DMS 273 (cell line): ENCODE measurements around the gene RFX3.
"Not testable (repeated sequence)": the region's sequence is repeated elsewhere in the genome, so short reads cannot be mapped to it uniquely, and the experiment has no call there.

Source experiments
- DNase-seq: peaks from one replicate; lab custom pipeline; 2025; ENCODE audit not compliant: unreplicated experiment; lab: John Stamatoyannopoulos, UW

RFX3 gene

DNA sequence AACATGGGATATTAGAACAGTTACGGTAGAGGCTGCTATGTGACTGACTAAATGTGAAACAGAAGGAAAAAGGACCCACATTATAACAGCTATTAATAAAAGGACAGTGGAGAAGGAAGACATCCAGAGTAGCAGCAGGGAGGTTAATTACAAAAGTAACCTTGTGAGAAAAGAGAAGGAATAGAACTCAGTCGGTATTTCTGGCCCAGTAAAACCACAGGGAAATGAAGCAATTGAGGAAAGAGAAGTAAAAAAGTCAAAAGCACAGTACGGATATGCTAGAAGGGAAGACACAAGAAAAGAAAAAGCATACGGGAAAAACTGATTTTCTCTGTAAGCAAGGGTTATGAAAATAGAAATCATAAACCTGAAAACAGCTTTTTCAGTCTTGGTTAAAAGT lies 164.7 kb downstream of the RFX3 start:
- DNase-seq = no peak

GRCh38 chr9:3360245-3360644 lies 165.6 kb downstream of the RFX3 start:
- DNase-seq = no peak

DNA sequence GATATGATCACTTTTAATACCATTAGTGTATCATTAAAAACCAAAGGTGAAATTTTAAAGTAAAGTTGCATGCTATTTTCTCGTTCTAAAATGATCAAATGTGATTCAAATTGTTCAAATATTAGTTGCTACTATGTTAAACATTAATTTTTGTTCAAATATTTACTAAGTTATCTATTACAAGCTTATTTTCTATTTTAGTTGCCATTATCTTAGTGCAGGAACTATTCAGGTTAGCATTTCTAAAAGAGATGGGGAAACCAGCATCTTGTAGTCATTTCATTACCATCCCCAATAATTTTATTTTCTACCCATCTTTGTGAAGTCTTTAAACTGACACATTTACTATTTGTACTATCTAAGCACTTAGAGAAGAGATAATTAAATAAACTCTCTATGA lies 166.0 kb downstream of the RFX3 start:
- DNase-seq = no peak

DNA sequence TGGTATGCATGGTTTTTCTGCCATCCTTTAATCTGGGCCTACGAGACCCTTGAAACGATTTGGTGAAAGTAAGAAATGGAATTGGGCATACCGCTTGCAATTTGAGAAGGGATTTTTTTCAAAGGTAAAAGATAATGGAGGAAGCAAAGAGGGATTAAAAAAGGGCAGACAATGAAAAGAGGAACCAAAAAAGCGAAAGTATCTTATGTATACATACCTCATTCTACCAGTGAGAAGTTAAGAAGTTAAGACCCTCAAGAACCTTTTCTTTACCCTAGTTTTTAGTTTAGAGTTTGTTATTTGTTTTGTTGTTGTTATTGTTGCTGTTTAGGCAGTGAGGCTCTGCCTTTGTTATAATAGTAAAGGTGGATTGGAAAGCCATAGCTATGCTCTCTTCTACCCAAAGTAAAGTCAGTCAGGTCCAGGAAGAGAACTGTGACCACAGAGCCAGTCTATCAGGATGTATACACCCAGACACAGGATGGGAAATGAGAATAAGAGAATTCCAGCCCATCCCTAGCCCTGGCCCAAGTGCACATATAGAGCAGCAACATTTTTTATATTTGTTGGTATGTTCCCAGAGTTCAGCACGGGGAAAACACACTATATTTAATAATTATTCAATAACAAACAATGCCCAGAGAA lies 166.6 kb downstream of the RFX3 start:
- no peak for DNase-seq

DNA sequence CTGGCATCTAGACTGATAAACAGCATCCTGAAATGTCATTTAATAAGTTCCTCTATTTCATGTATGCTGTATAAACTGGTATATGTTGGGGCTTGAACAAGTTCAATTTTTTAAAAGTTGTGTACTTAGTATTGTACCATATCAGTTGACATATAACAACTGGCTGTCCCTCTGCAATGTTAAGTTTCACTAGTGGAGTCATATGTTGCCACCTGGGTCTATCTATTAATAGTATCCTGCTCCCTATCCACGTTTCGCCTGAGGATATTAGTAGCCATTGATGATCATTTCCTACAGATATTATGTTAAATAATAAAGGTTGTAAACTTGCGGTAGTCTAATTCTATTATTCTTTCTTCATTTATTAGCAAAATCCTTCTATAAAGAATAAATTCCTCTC lies 177.6 kb downstream of the RFX3 start:
- no peak for DNase-seq

- no peak for DNase-seq
These were observed 179.3 kb downstream of the RFX3 start for GRCh38 chr9:3346549-3346948.

GRCh38 chr9:3343671-3344070 lies 182.1 kb downstream of the RFX3 start:
- no peak for DNase-seq

DNA sequence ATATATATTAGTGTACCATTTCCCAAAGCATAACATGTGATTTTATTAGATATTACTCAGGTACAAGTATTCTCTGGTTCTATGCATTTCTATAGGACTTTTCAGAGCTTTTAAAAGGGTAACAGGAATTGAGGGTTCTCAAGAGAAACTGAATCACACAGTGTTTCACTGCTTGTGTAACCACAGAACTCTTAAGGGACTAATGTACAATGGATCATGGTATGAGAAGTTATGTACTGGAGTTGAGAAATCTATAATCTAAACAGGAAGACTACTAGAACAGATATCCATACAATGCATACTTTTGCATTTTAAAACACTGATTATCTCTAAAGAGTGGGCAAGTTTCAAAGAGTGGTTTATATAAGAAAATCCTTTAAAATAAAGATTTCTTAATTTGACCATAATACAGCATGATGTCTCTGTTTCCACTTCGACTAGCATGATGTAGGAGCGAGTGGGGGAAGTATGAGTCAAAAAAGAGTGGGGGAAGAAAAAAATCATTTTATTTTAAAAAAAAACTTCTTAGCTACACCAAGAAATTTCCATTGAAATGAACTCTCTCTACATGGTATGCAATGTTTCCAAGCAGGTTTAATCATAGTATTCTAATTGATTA lies 183.5 kb downstream of the RFX3 start:
- no peak for DNase-seq

- no peak for DNase-seq
These were observed 188.1 kb downstream of the RFX3 start for GRCh38 chr9:3337515-3338225.

DNA sequence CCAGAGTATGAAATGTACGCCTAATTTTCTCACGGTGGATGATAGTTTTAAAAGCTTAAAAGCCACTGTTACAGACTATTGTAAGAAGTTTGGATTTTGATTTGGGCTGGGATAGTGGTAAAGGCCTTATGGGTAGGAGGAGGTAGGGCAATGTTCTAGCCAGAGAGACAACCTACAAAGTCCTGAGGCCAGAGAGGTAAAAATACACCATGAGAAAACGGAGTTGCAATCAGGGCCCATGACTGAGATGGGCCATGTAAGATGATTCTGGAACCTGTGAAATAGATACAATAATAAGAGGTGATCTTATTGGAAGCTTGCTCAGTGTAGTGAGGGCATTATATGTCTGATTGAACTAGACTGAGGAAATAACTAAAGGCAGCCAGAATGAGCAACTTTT lies 188.8 kb downstream of the RFX3 start:
- no peak for DNase-seq

DNA sequence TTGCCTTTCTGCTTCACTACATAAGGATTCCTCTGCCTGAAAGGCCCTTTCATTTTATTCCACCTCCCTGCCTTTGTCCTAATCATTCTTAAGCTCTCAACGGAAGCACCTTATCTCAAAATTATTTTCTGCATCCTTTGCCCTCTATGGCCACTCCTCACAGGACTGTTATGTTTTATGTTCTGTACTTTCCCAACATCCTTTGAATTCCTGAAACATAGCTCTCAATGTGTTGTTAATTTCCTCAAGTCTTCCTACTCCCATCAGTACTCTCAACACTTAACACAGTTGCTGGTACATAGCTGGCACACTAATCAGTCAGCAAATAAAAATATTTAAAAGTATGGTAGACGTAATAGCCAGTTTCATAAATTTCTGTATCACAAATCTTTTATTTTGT lies 193.0 kb downstream of the RFX3 start:
- no peak for DNase-seq

GRCh38 chr9:3331801-3332200 lies 194.0 kb downstream of the RFX3 start:
- DNase-seq = peak; percentile 2

DNA sequence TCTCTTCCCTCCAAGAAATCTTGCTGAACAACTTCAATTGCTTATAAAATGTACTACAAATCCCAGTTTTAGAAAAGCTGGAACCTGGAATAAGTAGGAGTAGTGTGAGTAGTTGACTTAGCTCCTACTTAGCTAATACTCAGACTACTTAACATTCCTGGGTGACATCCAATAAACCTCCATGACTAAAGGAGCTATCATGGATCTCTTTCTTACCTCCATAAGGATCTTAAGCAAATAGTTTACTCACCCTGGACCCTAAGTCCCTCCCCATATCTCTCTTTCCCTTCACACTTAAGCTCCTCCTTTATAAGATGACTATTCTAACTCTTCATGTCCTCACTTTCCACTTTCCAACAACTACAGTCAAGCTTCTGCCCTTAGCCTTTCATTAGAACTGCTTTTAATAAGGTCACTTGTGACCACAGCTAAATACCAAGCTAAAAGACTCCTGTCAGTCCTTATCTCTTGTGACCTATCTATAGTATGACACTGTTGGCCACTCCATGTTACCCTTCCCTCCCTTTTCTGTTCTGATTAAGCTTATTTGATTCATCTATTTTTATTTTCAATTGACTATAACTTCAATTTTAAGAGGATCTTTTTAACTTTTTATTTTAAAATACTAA lies 194.9 kb downstream of the RFX3 start:
- no peak for DNase-seq

DNA sequence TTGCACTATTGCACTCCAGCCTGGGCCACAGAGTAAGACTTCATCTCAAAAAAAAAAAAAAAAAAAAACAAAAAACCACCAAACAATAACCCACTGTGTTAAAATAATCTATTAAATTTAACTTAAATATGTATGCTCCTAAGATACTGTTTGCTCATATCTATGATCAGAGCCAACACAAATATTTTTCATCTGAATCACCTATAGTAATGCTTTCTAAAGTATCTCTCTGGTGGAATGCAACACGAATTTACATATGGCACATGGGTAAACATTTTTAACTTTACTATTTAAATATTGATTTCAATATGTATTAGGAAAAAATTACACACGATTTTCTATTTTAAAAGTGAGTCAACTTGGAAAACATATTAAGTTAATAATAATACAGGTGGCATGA lies 196.4 kb downstream of the RFX3 start:
- no peak for DNase-seq

DNA sequence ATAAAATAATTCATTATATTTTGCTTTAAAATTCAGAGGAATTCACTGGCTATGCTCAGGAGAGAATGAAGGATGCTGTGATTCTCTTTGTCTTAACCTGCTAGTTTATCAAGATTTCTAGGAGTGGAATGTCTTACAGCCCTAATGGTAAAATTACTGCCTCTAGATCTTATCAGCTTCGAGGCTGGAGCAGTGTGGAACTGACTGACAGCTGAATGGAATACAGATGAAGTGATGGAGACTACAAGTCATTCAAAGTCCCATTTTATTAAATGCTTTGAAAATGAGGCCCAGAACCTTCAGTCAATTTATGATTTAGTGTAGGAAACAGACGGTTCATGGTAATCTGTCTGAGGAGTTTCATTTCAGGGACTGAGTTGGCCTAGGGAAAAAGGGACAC lies 202.1 kb downstream of the RFX3 start:
- DNase-seq = no peak

DNA sequence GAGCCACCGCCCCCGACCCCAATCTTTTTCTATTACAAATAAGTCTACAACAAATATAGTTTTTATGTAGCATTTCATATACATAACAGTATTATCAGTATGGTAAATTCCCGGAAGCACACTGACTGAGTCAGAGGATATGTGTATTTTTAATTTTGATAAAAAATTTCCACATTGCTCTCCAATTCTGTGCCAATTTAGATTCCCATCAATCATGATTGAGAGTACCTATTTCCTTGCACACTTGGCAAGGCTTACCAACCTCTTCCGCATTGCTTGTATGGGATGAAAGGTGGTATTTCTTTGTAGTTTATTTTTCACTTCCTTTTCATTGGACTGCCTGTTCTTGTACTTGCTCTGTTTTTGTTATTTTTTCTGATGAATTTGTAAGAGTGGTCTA lies 204.6 kb downstream of the RFX3 start:
- no peak for DNase-seq

- not testable (repeated sequence) for DNase-seq
These were observed 213.2 kb downstream of the RFX3 start for GRCh38 chr9:3312595-3312994.

DNA sequence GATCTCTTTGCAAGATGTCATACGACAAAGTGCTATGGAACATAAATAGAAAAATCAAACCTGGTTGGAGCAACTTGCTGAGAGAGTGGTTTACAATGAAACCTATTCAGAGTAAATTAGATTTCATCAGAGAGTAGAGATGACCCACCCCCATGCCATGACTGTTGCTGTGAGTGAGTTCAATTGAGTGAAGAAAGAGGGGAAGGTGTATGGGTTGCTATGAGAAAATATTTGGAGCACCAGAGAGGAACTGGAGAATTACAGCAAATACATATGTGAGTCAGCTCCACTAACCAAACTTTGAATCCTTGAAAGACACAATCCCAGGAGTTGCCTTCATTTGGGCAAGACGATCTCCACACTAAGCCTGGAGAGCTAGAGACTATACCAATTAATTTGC lies 217.2 kb downstream of the RFX3 start:
- no peak for DNase-seq

DNA sequence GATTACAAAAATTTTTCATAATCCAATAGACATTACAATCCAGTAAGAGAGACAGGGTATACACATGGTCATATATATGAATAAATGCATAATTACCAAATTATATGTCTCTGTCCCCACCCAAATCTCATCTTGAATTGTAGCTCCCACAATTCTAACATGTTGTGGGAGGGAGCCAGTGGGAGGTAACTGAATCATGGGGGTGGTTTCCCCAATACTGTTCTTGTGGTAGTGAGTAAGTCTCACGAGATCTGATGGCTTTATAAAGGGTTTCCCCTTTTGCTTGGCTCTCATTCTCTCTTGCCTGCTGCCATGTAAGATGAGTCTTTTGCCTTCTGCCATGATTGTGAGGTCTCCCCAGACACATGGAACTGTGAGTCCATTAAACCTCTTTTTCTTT lies 221.4 kb downstream of the RFX3 start:
- not testable (repeated sequence) for DNase-seq

DNA sequence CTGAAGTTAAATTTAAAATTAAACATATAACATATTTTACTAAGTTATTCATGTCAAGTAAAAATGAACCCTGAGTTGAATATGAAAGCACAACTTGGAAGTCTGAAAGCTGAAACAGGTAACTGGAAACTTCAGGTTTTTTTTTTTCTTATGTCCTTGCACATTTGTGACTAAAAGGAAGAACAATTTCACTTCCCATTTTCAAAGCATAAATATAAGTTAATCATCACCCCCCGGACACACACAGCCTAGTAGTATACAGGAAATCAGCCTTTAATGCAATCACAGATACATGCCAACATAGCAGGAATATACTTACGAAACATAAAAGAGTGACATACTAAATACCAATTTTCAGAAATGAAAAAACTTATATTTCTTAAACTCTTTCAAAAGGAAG lies 225.9 kb downstream of the RFX3 start:
- DNase-seq = no peak

GRCh38 chr9:3296536-3296935 lies 229.3 kb downstream of the RFX3 start:
- DNase-seq = no peak

GRCh38 chr9:3292311-3292710 lies 233.5 kb downstream of the RFX3 start:
- no peak for DNase-seq
